ENCODE results near the gene LKAAEAR1. TPM values are rescaled to one million over a fixed set of nuclear protein-coding genes. Genes with fewer than 3 reads are reported as not detected.

Gene LKAAEAR1
- total and polyA plus RNA-seq, 2 of the 13 experiments (the other 11 are each of a cell fraction or from before 2014, with no cell fraction given), result not detected

- Histone ChIP-seq H3K36me3 (replicated peaks in 1 of 2; ENCODE audit: control insufficient read depth in 1 of 2, insufficient read depth in 2 of 2, low read length in 2 of 2) (no peaks in the 10 kb centered on the region), H3K4me3 (replicated peaks in 1 of 3; ENCODE audit: insufficient read depth in 1 of 3, low read depth in 2 of 3, low read length in 3 of 3) (peak overlapping the region; percentile 82 to 98 (median 90)), H3K9me3 (ENCODE audit: low read length) (no peaks in the 10 kb centered on the region), H2AFZ (ENCODE audit: low read length) (no peak overlapping the region), H3K4me1 (ENCODE audit: insufficient read depth, low read length) (peaks cover 56% of the 10 kb centered on the region), H3K27ac (ENCODE audit: extremely low read length, insufficient read depth, low read length) (peak overlapping the region; percentile 78), H4K20me1 (ENCODE audit: insufficient read depth, low read length) (peaks cover 4% of the 10 kb centered on the region; the same call in 1 of the 2 replicates), H3K79me2 (ENCODE audit: insufficient read depth, low read length) (no peaks in the 10 kb centered on the region), H3K4me2 (ENCODE audit: low read depth, low read length) (peak overlapping the region; percentile 95), H3K9ac (ENCODE audit: insufficient read depth, low read depth, low read length) (peak overlapping the region; percentile 82), H3K27me3 (ENCODE audit: control insufficient read depth in 1 of 2, insufficient read depth in 2 of 2, low read length in 2 of 2) (peaks cover 3 to 11% of the 10 kb centered on the region in 2 experiments; a peak in 2 of 5 replicates)
- ATAC-seq (peak; percentile 24), DNase-seq (ENCODE audit: low spot score) (no peak), FAIRE-seq (peak; percentile 28)
- intact Hi-C loops (cut with micrococcal nuclease; ENCODE audit: unreplicated experiment) (loop anchor here (2.0 kb wide), 1 partner anchor 17 kb away; the partner anchor contains the start of gene OPRL1), in situ Hi-C loops (cut with HindIII; ENCODE audit: extremely low pct_ligation_motif_present, low pct_unique_long_range_greater_than_20kb) (no loop called here)
- BruUV-seq (replicated peaks), result no TSS peak
- CTCF ChIA-PET (ENCODE audit: low intra/inter-chr PET ratio, low total read pairs), result no interaction called here
- WGBS (ENCODE audit: low lambda C conversion rate), result 0% methylated on average over 11 of the region's 12 CpGs
- POLR2A ChIA-PET, result interaction anchor here (1.2 to 3.7 kb wide), 8 partner anchors 8 to 406 kb away, joined by 4 to 34 read pairs (median 6); partner anchors contain the start of genes C20orf204, OPRL1, RGS19 and RTEL1
- TF ChIP-seq POLR2AphosphoS5 (IDR thresholded peaks at IDR 0.05; ENCODE audit: low read depth, low read length) (no peak), ATAD3A (CRISPR knock-in tag; IDR thresholded peaks at IDR 0.05) (no peak), ZNF326 (CRISPR knock-in tag; IDR thresholded peaks at IDR 0.05; ENCODE audit: borderline replicate concordance) (no peak), SP140L (CRISPR knock-in tag; IDR thresholded peaks at IDR 0.05; ENCODE audit: borderline replicate concordance) (no peak), YEATS4 (CRISPR knock-in tag; IDR thresholded peaks at IDR 0.05; ENCODE audit: borderline replicate concordance) (no peak; the same call in 1 of the 2 replicates), ZNF646 (CRISPR knock-in tag; IDR thresholded peaks at IDR 0.05) (no peak), EEA1 (CRISPR knock-in tag; IDR thresholded peaks at IDR 0.05; ENCODE audit: borderline replicate concordance) (no peak), TSC22D2 (CRISPR knock-in tag; IDR thresholded peaks at IDR 0.05; ENCODE audit: borderline replicate concordance) (no peak), GPBP1L1 (CRISPR knock-in tag; IDR thresholded peaks at IDR 0.05) (no peak), ZBTB25 (CRISPR knock-in tag; IDR thresholded peaks at IDR 0.05) (no peak), ZNF460 (CRISPR knock-in tag; IDR thresholded peaks at IDR 0.05; ENCODE audit: borderline replicate concordance) (no peak), GFI1 (CRISPR knock-in tag; IDR thresholded peaks at IDR 0.05; ENCODE audit: borderline replicate concordance) (no peak), MYC (CRISPR knock-in tag; IDR thresholded peaks at IDR 0.05; ENCODE audit: borderline replicate concordance) (no peak), ZNF883 (CRISPR knock-in tag; IDR thresholded peaks at IDR 0.05; ENCODE audit: not compliant biosample characterization) (no peak)
These were observed 20.0 kb downstream of the LKAAEAR1 start for GRCh38 chr20:64064145-64064698.

Data from HepG2 (cell line).